AG10803 (cell line): ENCODE results near the gene BMAL1.
"Not testable (repeated sequence)": the region's sequence is repeated elsewhere in the genome, so short reads cannot be mapped to it uniquely, and the experiment has no call there.

Experiments used
- DNase-seq: peaks from one replicate; pipeline ENCODE4 v3.0.0; 2010; ENCODE audit warnings: low read depth
- H3K4me3 ChIP-seq: 2 replicates; pipeline ENCODE4 v1.5.1; 2011; ENCODE audit warnings: mild to moderate bottlenecking, low read length, control low read depth
- TF ChIP-seq, protein P1 (sequence below): conservative IDR thresholded peaks from 2 replicates; pipeline ENCODE4 v1.5.1; 2011; ENCODE audit warnings: mild to moderate bottlenecking, low read length, control low read depth, inconsistent platforms

Gene BMAL1

DNA sequence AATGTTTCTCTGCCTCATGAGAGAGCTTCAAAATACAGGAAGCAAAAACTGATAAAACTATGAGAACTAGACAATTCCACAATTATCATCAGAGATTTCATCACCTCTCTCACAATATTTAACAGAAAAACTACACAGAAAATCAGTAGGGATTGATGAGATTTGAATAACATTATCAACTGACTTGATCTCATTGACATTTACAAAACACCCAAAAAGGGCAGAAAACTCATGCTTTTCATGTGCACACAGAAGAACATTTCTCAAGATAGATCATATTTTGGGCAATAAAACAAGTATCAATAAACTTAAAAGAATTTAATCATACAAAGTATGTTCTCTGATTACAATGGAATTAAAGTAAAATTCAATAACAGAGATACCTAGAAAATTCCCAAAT lies 149.8 kb downstream of the BMAL1 start:
- TF ChIP-seq, protein P1, sequence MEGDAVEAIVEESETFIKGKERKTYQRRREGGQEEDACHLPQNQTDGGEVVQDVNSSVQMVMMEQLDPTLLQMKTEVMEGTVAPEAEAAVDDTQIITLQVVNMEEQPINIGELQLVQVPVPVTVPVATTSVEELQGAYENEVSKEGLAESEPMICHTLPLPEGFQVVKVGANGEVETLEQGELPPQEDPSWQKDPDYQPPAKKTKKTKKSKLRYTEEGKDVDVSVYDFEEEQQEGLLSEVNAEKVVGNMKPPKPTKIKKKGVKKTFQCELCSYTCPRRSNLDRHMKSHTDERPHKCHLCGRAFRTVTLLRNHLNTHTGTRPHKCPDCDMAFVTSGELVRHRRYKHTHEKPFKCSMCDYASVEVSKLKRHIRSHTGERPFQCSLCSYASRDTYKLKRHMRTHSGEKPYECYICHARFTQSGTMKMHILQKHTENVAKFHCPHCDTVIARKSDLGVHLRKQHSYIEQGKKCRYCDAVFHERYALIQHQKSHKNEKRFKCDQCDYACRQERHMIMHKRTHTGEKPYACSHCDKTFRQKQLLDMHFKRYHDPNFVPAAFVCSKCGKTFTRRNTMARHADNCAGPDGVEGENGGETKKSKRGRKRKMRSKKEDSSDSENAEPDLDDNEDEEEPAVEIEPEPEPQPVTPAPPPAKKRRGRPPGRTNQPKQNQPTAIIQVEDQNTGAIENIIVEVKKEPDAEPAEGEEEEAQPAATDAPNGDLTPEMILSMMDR, result no peak
- no peak overlapping the region for H3K4me3 ChIP-seq
- DNase-seq, result no peak

DNA sequence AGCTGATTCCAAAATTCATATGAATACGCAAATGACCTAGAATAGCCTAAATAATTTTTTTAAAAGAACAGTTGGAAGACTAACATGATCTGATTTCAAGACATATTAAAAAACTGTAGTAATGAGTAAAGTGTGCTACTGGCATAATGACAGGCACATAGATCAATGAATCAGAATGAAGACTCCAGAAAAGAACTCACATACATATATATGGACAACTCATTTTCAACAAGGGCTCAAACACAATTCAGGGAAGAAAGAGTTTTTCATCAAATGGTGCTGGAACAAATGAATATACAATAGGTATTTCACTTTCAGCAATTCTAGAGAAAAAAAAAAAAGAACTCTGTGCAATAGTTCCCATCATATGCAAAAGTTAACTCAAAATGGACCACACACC lies 151.7 kb downstream of the BMAL1 start:
- DNase-seq, result no peak
- TF ChIP-seq, protein P1, result no peak
- H3K4me3 ChIP-seq, result no peak overlapping the region

DNA sequence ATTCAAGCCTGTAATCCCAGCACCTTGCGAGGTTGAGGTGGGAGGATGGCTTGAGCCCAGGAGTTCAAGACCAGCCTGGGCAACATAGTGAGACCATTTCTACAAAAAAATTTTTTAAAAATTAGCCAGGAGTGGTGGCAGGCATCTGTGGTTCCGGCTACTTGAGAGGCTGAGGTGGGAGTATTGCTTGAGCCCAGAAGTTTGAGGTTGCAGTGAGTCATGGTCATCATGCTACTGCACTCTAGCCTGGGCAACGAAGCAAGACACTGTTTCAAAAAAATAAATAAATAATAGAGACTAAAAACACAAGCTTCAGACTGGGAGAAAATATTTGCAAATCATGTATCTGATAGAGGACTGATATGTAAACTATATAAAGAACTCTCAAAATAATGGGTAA lies 152.2 kb downstream of the BMAL1 start:
- no peak overlapping the region for H3K4me3 ChIP-seq
- TF ChIP-seq, protein P1, result no peak
- DNase-seq, result no peak

DNA sequence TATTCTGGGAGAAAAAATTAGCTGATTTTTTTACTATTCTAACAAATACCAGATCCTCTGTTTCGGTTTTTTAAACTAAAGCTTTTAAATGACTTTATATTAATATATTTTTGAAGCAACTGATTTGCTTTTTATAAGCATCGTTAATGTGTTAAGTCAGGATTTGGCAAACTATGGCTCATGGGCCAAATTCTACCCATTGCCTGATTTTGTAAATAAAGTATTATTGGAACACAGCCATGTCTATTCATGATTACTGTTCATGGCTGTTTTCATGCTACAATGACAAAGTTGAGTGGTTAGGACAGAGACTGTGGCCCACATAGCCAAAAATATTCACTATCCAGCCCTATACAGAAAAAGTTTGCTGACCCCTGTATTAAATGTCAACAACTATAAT lies 155.8 kb downstream of the BMAL1 start:
- DNase-seq, result no peak
- no peak overlapping the region for H3K4me3 ChIP-seq
- TF ChIP-seq, protein P1, result no peak

DNA sequence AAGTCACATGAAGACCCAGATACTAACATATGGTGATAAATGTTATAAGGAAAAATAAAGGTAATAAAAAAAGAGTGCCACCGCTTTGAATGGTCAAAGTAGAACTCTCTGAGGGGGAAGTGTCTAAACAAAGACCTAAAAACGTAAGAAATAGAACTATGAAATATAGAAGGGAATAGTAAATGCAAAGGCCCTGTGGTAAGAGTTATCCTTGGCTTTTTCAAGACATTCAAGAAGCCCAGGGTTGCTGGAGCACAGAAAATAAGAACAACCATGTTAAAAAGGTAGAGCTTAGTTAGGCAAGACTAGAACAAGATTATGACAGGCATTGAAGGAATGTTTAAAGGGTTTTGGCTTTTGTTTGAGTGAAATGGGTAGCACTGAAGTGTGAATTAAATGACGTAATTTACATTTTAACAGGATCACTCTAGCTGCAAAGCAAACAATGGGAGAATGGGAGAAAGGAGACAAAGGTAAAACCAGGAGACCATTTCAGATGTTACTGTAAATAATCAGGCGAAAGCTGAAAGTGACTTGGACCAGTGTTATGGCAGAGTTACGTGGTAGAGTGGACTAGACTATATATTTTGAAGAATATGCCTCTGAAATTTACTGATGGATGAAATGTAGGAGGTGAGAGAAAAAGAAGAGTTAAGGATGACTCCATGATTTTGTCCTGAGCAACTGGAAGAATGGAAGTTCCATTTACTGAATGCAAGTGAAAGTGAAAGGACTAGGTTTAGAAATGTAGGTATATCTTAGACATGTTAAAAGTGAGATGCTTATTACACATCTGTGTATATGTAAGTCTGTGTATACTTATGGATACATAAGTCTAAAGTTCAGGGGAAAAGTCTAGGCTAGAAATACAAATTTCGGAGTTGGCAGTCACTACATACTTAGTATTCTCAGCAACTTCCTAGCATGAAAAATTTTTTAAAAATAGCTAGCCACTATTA lies 156.9 kb downstream of the BMAL1 start:
- TF ChIP-seq, protein P1, result no peak
- no peak for DNase-seq
- no peak overlapping the region for H3K4me3 ChIP-seq

GRCh38 chr11:13436836-13437235 lies 159.2 kb downstream of the BMAL1 start:
- not testable (repeated sequence) for H3K4me3 ChIP-seq, DNase-seq
